Measurements from ENCODE around the gene PER3. TPM values are rescaled to one million over a fixed set of nuclear protein-coding genes. Genes with fewer than 3 reads are reported as not detected.

PER3 gene
- total and polyA plus RNA-seq, 4 donors: 3.3 to 21.0 (median 6.2) TPM

DNA sequence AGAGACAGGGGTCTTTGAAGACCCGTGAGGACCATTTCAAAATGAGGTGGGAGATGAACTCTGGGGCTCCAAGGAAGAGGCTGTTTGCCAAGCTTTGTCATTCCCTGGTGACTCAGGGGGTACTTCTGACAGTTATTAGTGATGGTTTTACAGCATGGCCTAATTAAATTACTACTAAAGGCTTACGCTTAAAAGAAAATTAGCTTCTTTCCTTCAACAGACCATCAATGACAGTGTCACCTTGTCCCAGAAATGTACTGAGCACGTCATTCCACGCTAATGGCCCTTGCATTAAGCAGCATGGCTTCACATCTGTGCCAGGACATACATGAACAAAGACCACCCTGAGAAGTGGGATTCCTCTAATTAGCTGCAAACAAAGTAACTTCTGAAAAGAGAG, 73.9 kb downstream of the PER3 start:
- Histone ChIP-seq H3K4me3 (ENCODE audit: low read depth in 1 of 3, low read length in 3 of 3) (no peak overlapping the region), H3K4me1 (ENCODE audit: control insufficient read depth in 4 of 4, insufficient read depth in 4 of 4, low read length in 3 of 4) (no peaks in the 10 kb centered on the region), H3K27me3 (ENCODE audit: control insufficient read depth in 4 of 4, insufficient read depth in 4 of 4, low read length in 3 of 4) (no peaks in the 10 kb centered on the region), H3K9me3 (ENCODE audit: control insufficient read depth in 4 of 4, low read length in 3 of 4) (no peaks in the 10 kb centered on the region), H3K27ac (ENCODE audit: low read depth in 1 of 2, low read length in 2 of 2) (no peak overlapping the region), H3K36me3 (ENCODE audit: control insufficient read depth in 4 of 4, insufficient read depth in 3 of 4, low read depth in 1 of 4, low read length in 3 of 4) (no peaks in the 10 kb centered on the region), H3K9ac (ENCODE audit: low read depth in 1 of 2, low read length in 2 of 2) (no peak overlapping the region)
- TF ChIP-seq, protein P1, sequence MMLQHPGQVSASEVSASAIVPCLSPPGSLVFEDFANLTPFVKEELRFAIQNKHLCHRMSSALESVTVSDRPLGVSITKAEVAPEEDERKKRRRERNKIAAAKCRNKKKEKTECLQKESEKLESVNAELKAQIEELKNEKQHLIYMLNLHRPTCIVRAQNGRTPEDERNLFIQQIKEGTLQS (IDR thresholded peaks at IDR 0.05): no peak
- no peak for TF ChIP-seq TAF1 (conservative IDR thresholded peaks at IDR 0.05)
- TF ChIP-seq EGR1 (IDR thresholded peaks at IDR 0.05; ENCODE audit: low read depth in 2 of 2): no peak
- TF ChIP-seq FOXA1 (IDR thresholded peaks at IDR 0.05): no peak
- TF ChIP-seq, protein P2, sequence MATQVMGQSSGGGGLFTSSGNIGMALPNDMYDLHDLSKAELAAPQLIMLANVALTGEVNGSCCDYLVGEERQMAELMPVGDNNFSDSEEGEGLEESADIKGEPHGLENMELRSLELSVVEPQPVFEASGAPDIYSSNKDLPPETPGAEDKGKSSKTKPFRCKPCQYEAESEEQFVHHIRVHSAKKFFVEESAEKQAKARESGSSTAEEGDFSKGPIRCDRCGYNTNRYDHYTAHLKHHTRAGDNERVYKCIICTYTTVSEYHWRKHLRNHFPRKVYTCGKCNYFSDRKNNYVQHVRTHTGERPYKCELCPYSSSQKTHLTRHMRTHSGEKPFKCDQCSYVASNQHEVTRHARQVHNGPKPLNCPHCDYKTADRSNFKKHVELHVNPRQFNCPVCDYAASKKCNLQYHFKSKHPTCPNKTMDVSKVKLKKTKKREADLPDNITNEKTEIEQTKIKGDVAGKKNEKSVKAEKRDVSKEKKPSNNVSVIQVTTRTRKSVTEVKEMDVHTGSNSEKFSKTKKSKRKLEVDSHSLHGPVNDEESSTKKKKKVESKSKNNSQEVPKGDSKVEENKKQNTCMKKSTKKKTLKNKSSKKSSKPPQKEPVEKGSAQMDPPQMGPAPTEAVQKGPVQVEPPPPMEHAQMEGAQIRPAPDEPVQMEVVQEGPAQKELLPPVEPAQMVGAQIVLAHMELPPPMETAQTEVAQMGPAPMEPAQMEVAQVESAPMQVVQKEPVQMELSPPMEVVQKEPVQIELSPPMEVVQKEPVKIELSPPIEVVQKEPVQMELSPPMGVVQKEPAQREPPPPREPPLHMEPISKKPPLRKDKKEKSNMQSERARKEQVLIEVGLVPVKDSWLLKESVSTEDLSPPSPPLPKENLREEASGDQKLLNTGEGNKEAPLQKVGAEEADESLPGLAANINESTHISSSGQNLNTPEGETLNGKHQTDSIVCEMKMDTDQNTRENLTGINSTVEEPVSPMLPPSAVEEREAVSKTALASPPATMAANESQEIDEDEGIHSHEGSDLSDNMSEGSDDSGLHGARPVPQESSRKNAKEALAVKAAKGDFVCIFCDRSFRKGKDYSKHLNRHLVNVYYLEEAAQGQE (IDR thresholded peaks at IDR 0.05): no peak
- TF ChIP-seq YY1 (IDR thresholded peaks at IDR 0.05): no peak
- TF ChIP-seq JUND (IDR thresholded peaks at IDR 0.05): no peak
- no peak for TF ChIP-seq HNF4A (conservative IDR thresholded peaks at IDR 0.05)
- no peak for TF ChIP-seq HNF4G (IDR thresholded peaks at IDR 0.05)
- TF ChIP-seq RAD21 (IDR thresholded peaks at IDR 0.05): no peak
- no peak for TF ChIP-seq FOXA2 (IDR thresholded peaks at IDR 0.05)
- no peak for TF ChIP-seq RXRA (IDR thresholded peaks at IDR 0.05)
- TF ChIP-seq, protein P3, sequence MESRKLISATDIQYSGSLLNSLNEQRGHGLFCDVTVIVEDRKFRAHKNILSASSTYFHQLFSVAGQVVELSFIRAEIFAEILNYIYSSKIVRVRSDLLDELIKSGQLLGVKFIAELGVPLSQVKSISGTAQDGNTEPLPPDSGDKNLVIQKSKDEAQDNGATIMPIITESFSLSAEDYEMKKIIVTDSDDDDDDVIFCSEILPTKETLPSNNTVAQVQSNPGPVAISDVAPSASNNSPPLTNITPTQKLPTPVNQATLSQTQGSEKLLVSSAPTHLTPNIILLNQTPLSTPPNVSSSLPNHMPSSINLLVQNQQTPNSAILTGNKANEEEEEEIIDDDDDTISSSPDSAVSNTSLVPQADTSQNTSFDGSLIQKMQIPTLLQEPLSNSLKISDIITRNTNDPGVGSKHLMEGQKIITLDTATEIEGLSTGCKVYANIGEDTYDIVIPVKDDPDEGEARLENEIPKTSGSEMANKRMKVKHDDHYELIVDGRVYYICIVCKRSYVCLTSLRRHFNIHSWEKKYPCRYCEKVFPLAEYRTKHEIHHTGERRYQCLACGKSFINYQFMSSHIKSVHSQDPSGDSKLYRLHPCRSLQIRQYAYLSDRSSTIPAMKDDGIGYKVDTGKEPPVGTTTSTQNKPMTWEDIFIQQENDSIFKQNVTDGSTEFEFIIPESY (IDR thresholded peaks at IDR 0.05): no peak
- WGBS: 89% methylated on average over 4 of the region's 4 CpGs
- DNase-seq (ENCODE audit: low spot score): no peak

DNA sequence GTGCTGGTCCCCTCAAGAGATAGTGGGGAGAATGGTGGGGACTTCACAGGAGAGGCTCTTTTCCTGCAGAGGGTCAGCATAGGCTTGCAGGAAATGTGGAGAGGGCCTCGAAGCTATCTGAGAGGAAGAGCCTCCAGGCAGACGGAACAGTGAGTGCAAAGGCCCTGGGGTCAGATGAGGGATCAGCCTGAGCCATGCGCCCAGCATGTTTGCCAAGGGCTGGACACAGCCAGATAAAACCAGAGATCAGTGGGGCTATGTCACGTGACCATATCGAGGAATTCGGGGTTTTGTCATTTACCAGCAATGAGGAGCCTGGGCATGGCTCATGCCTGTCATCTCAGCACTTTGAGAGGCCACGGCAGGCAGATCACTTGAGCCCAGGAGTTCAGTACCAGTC, 75.3 kb downstream of the PER3 start:
- Histone ChIP-seq H3K27me3 (ENCODE audit: control insufficient read depth in 4 of 4, insufficient read depth in 4 of 4, low read length in 3 of 4) (no peaks in the 10 kb centered on the region), H3K9me3 (ENCODE audit: control insufficient read depth in 4 of 4, low read length in 3 of 4) (no peaks in the 10 kb centered on the region), H3K9ac (ENCODE audit: low read depth in 1 of 2, low read length in 2 of 2) (no peak overlapping the region), H3K36me3 (ENCODE audit: control insufficient read depth in 4 of 4, insufficient read depth in 3 of 4, low read depth in 1 of 4, low read length in 3 of 4) (no peaks in the 10 kb centered on the region), H3K27ac (ENCODE audit: low read depth in 1 of 2, low read length in 2 of 2) (no peak overlapping the region), H3K4me3 (ENCODE audit: low read depth in 1 of 3, low read length in 3 of 3) (no peak overlapping the region), H3K4me1 (ENCODE audit: control insufficient read depth in 4 of 4, insufficient read depth in 4 of 4, low read length in 3 of 4) (no peaks in the 10 kb centered on the region)
- TF ChIP-seq, protein P4, sequence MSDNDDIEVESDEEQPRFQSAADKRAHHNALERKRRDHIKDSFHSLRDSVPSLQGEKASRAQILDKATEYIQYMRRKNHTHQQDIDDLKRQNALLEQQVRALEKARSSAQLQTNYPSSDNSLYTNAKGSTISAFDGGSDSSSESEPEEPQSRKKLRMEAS (IDR thresholded peaks at IDR 0.05): no peak
- no peak for TF ChIP-seq NR2F2 (IDR thresholded peaks at IDR 0.05)
- no peak for TF ChIP-seq JUND (IDR thresholded peaks at IDR 0.05)
- TF ChIP-seq, protein P3 (IDR thresholded peaks at IDR 0.05): no peak
- TF ChIP-seq, protein P2 (IDR thresholded peaks at IDR 0.05): no peak
- no peak for TF ChIP-seq YY1 (IDR thresholded peaks at IDR 0.05)
- TF ChIP-seq EGR1 (IDR thresholded peaks at IDR 0.05; ENCODE audit: low read depth in 2 of 2): no peak
- no peak for DNase-seq (ENCODE audit: low spot score)
- WGBS: 72% methylated on average over 7 of the region's 7 CpGs
